Measurements from ENCODE around the gene PCSK2.

- TF ChIP-seq, protein P1, sequence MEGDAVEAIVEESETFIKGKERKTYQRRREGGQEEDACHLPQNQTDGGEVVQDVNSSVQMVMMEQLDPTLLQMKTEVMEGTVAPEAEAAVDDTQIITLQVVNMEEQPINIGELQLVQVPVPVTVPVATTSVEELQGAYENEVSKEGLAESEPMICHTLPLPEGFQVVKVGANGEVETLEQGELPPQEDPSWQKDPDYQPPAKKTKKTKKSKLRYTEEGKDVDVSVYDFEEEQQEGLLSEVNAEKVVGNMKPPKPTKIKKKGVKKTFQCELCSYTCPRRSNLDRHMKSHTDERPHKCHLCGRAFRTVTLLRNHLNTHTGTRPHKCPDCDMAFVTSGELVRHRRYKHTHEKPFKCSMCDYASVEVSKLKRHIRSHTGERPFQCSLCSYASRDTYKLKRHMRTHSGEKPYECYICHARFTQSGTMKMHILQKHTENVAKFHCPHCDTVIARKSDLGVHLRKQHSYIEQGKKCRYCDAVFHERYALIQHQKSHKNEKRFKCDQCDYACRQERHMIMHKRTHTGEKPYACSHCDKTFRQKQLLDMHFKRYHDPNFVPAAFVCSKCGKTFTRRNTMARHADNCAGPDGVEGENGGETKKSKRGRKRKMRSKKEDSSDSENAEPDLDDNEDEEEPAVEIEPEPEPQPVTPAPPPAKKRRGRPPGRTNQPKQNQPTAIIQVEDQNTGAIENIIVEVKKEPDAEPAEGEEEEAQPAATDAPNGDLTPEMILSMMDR (conservative IDR thresholded peaks at IDR 0.05; ENCODE audit: low read length) = no peak
- no peak for TF ChIP-seq EZH2phosphoT487 (IDR thresholded peaks at IDR 0.05; ENCODE audit: borderline replicate concordance, low read depth, low read length)
Measured at GRCh38 chr20:17345321-17345720, 118.5 kb downstream of the PCSK2 start.
